Glomerular visceral epithelial cell (primary cell): ENCODE results near the gene KIAA2012.

Experiments
- DNase-seq: peaks from one replicate; pipeline ENCODE4 v3.0.0-alpha.2; 2016; ENCODE audit errors: extremely low spot score

KIAA2012 gene

GRCh38 chr2:202088777-202089176, 15.7 kb downstream of the KIAA2012 start:
- no peak for DNase-seq

- no peak for DNase-seq
Observed at GRCh38 chr2:202090530-202090929, 17.5 kb downstream of the KIAA2012 start.

GRCh38 chr2:202091476-202091875, 18.4 kb downstream of the KIAA2012 start:
- no peak for DNase-seq

GRCh38 chr2:202094426-202094986, 21.5 kb downstream of the KIAA2012 start:
- DNase-seq: no peak

- DNase-seq: no peak
Observed at GRCh38 chr2:202095235-202095634, 22.2 kb downstream of the KIAA2012 start.

GRCh38 chr2:202096736-202097135, 23.7 kb downstream of the KIAA2012 start:
- DNase-seq: peak; percentile 21

GRCh38 chr2:202098291-202098690, 25.2 kb downstream of the KIAA2012 start:
- DNase-seq: no peak

GRCh38 chr2:202099515-202099914, 26.5 kb downstream of the KIAA2012 start:
- no peak for DNase-seq

- DNase-seq: no peak
Observed at GRCh38 chr2:202100176-202100575, 27.1 kb downstream of the KIAA2012 start.

- no peak for DNase-seq
Observed at GRCh38 chr2:202101026-202101579, 28.0 kb downstream of the KIAA2012 start.

GRCh38 chr2:202102425-202103000, 29.5 kb downstream of the KIAA2012 start:
- no peak for DNase-seq

GRCh38 chr2:202104286-202104870, 31.3 kb downstream of the KIAA2012 start:
- peak; percentile 51 for DNase-seq

GRCh38 chr2:202105025-202105424, 32.0 kb downstream of the KIAA2012 start:
- DNase-seq: no peak

GRCh38 chr2:202108345-202108744, 35.3 kb downstream of the KIAA2012 start:
- no peak for DNase-seq

- peak; percentile 16 for DNase-seq
Observed at GRCh38 chr2:202109139-202109736, 36.2 kb downstream of the KIAA2012 start.

- peak; percentile 63 for DNase-seq
Observed at GRCh38 chr2:202109737-202110184, 36.7 kb downstream of the KIAA2012 start.

- no peak for DNase-seq
Observed at GRCh38 chr2:202110491-202110890, 37.4 kb downstream of the KIAA2012 start.

GRCh38 chr2:202112041-202112440, 39.0 kb downstream of the KIAA2012 start:
- DNase-seq: no peak

GRCh38 chr2:202113571-202114142, 40.6 kb downstream of the KIAA2012 start:
- no peak for DNase-seq

GRCh38 chr2:202114291-202114690, 41.2 kb downstream of the KIAA2012 start:
- no peak for DNase-seq

GRCh38 chr2:202114795-202115194, 41.7 kb downstream of the KIAA2012 start:
- no peak for DNase-seq

GRCh38 chr2:202115479-202115971, 42.5 kb downstream of the KIAA2012 start:
- DNase-seq: no peak
